ENCODE data around the gene NAGK. TPM values are rescaled to one million over a fixed set of nuclear protein-coding genes. Genes with fewer than 3 reads are reported as not detected.
"Not testable (repeated sequence)": the region's sequence is repeated elsewhere in the genome, so short reads cannot be mapped to it uniquely, and the experiment has no call there.

The NAGK gene
- polyA plus RNA-seq (2011; rRNA removed) (96.1 and 103 TPM in 2 replicates), polyA minus RNA-seq (2011; rRNA and poly(A)+ RNA removed) (68.1 and 82.0 TPM in 2 replicates)

GRCh38 chr2:71068218-71069035, at the start of gene NAGK:
NAGK (plus strand) TSS chr2:71068648; CDS start chr2:71068684, 36 bp downstream.
- POLR2A ChIA-PET, result interaction anchor here (0.6 to 3.3 kb wide), 21 partner anchors 8 to 775 kb away, joined by 3 to 33 read pairs (median 4); partner anchors contain the start of genes MCEE, MPHOSPH10, SNRPG and ZNF638

DNA sequence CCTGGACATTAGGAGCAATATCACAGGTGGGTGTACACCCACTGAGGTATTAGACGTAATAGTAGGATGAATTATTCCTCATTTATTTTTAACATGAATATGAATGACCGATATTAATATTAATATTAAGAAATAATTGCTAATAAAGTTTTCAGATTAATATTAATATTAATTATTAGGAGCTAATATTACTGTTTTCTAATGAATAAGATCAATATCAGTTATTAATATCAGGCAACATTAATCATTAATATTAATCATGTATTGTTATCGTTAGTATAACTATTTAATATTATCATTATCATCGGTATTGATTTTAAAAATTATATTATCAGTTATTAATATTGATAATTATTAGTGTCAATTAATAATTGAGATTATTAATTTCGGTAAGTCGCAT, 48.5 kb upstream of the NAGK start:
- CTCF ChIA-PET, result interaction anchor here (0.8 kb wide), 1 partner anchor 18 kb away, joined by 8 read pairs; no protein-coding TSS in a partner anchor

More at GRCh38 chr2:71068218-71069035, at the start of gene NAGK:
- Histone ChIP-seq H3K9me3 (ENCODE audit: control insufficient read depth, insufficient read depth, low read length) (no peaks in the 10 kb centered on the region; the same call in 1 of the 2 replicates), H3K4me3 (ENCODE audit: low read depth, low read length) (peak within 1 kb of the TSS; percentile 96), H3K27ac (ENCODE audit: low read depth, low read length) (peak within 1 kb of the TSS; percentile 97), H3K27me3 (ENCODE audit: control insufficient read depth, insufficient read depth, low read length) (no peaks in the 10 kb centered on the region)
- CTCF ChIA-PET, result interaction anchor here (0.9 to 3.0 kb wide), 8 partner anchors 31 to 263 kb away, joined by 3 to 19 read pairs (median 6); partner anchors contain the start of gene ZNF638
- peak; percentile 92 for DNase-seq (ENCODE audit: low read depth, low spot score)
- no peak for TF ChIP-seq CTCF (IDR thresholded peaks at IDR 0.05; ENCODE audit: low read depth, low read length)

DNA sequence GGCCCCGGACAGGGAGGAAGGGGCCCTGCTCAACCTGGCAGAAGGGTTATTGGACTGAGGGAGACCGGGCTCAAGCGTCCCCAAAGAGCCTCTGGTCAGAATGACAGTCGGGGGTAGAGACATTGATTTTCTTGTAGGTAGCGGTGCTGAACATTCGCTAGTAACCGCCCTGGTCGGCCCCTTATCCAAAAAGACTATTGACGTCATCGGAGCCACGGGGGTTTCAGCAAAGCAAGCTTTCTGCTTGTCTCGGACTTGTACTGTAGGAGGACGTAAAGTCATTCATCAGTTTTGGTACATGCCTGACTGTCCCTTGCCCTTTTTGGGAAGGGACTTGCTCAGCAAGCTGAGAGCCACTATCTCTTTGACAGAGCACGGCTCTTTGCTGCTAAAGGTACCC, 47.1 kb upstream of the NAGK start:
- CTCF ChIA-PET; H3K27ac ChIP-seq (ENCODE audit: low read depth, low read length); H3K9me3 ChIP-seq (ENCODE audit: control insufficient read depth, insufficient read depth, low read length); H3K4me3 ChIP-seq (ENCODE audit: low read depth, low read length); DNase-seq (ENCODE audit: low read depth, low spot score); H3K27me3 ChIP-seq (ENCODE audit: control insufficient read depth, insufficient read depth, low read length): not testable (repeated sequence)
- POLR2A ChIA-PET, result interaction anchor here (1.2 kb wide), 1 partner anchor 47 kb away, joined by 3 read pairs; the partner anchor contains the start of gene NAGK

More for the DNA sequence above, 48.5 kb upstream of the NAGK start:
- not testable (repeated sequence) for H3K27ac ChIP-seq (ENCODE audit: low read depth, low read length); H3K4me3 ChIP-seq (ENCODE audit: low read depth, low read length); H3K9me3 ChIP-seq (ENCODE audit: control insufficient read depth, insufficient read depth, low read length); DNase-seq (ENCODE audit: low read depth, low spot score); H3K27me3 ChIP-seq (ENCODE audit: control insufficient read depth, insufficient read depth, low read length)
- POLR2A ChIA-PET, result interaction anchor here (1.2 kb wide), 1 partner anchor 49 kb away, joined by 3 read pairs; the partner anchor contains the start of gene NAGK

DNA sequence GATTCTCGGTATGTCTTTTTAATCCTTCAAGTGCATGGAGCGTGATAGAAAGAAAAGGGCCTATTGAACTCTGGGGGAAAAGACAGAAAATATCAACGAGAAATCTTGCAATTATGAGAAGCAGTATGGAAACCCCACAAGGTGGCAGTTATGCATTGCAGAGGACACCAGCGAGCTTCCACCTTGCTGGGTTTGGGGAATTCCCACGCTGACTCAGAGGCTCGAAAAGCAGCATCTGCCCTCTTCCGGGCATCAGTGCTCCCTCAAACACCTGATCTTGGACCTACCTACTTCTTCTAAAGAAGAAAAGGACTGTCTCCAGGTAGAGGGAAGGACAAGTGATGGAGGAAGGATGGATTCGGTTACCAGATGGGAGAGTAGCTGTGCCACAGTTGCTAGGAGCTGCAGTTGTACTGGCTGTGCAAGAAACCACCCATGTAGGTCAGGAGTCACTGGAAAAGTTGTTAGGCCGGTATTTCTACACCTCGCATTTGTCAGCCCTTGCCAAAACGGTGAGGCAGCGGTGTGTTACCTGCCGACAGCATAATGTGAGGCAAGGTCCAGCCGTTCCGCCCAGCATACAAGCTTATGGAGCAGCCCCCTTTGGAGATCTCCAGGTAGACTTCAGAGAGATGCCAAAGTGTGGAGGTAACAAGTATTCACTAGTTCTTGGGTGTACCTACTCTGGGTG, 44.8 kb upstream of the NAGK start:
- 0 out of 2 replicates have a peak, but pooled peaks have one; percentile 14 for TF ChIP-seq CTCF (IDR thresholded peaks at IDR 0.05; ENCODE audit: low read depth, low read length)
- CTCF ChIA-PET; H3K9me3 ChIP-seq (ENCODE audit: control insufficient read depth, insufficient read depth, low read length); POLR2A ChIA-PET; H3K27me3 ChIP-seq (ENCODE audit: control insufficient read depth, insufficient read depth, low read length); H3K27ac ChIP-seq (ENCODE audit: low read depth, low read length); H3K4me3 ChIP-seq (ENCODE audit: low read depth, low read length); DNase-seq (ENCODE audit: low read depth, low spot score): not testable (repeated sequence)

GRCh38 chr2:71036296-71036695, 32.2 kb upstream of the NAGK start:
- DNase-seq (ENCODE audit: low read depth, low spot score); H3K9me3 ChIP-seq (ENCODE audit: control insufficient read depth, insufficient read depth, low read length); POLR2A ChIA-PET; CTCF ChIA-PET; H3K27me3 ChIP-seq (ENCODE audit: control insufficient read depth, insufficient read depth, low read length); H3K4me3 ChIP-seq (ENCODE audit: low read depth, low read length); H3K27ac ChIP-seq (ENCODE audit: low read depth, low read length): not testable (repeated sequence)

DNA sequence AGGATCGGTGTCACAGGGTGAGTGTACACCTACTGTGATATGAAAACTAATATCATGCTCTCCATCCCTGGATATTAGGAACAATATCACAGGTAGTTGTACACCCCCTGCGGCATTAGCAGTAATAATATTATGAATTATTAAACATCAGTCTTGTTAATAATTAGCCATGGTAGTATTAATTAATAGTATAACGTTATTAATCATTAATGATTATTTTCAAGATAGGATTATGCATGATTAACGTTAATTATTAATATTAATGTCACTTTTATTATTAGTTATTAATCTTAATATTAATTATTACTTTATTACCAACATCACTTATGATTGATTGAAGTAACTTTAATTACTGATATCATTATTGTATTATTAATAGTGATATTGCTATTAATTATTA, 26.2 kb upstream of the NAGK start:
- TF ChIP-seq CTCF (IDR thresholded peaks at IDR 0.05; ENCODE audit: low read depth, low read length), result no peak
- Histone ChIP-seq H3K9me3 (ENCODE audit: control insufficient read depth, insufficient read depth, low read length) (no peaks in the 10 kb centered on the region), H3K4me3 (ENCODE audit: low read depth, low read length) (no peak overlapping the region), H3K27ac (ENCODE audit: low read depth, low read length) (no peak overlapping the region), H3K27me3 (ENCODE audit: control insufficient read depth, insufficient read depth, low read length) (no peaks in the 10 kb centered on the region)
- POLR2A ChIA-PET, result no interaction called here
- no peak for DNase-seq (ENCODE audit: low read depth, low spot score)
- CTCF ChIA-PET, result no interaction called here
